Measurements from ENCODE around the gene TUBB4A.

Gene TUBB4A

GRCh38 chr19:6465663-6466062 lies 36.4 kb downstream of the TUBB4A start:
- DNase-seq, result no peak

GRCh38 chr19:6465006-6465405 lies 37.1 kb downstream of the TUBB4A start:
- DNase-seq, result no peak

GRCh38 chr19:6464070-6464873 lies 37.8 kb downstream of the TUBB4A start, which contains the start of gene CRB3:
CRB3 (plus strand) TSS chr19:6464271; CDS start chr19:6464702, 431 bp downstream.
- no peak for DNase-seq

- DNase-seq, result peak; percentile 93
These were observed 41.8 kb downstream of the TUBB4A start for GRCh38 chr19:6460099-6460884.

GRCh38 chr19:6459262-6460098 lies 42.6 kb downstream of the TUBB4A start, which contains the start of gene SLC25A23:
SLC25A23 (minus strand) TSS chr19:6459792; CDS start chr19:6459628, 164 bp downstream.
- no peak for DNase-seq

GRCh38 chr19:6458695-6459261 lies 43.3 kb downstream of the TUBB4A start:
- DNase-seq, result no peak

GRCh38 chr19:6457958-6458694 lies 44.0 kb downstream of the TUBB4A start:
- no peak for DNase-seq

GRCh38 chr19:6455924-6456323 lies 46.2 kb downstream of the TUBB4A start:
- no peak for DNase-seq

GRCh38 chr19:6453951-6454565 lies 48.1 kb downstream of the TUBB4A start:
- no peak for DNase-seq

- no peak for DNase-seq
These were observed 49.2 kb downstream of the TUBB4A start for GRCh38 chr19:6452899-6453298.

- DNase-seq, result no peak
These were observed 49.9 kb downstream of the TUBB4A start for GRCh38 chr19:6452223-6452614.

GRCh38 chr19:6451583-6452222 lies 50.4 kb downstream of the TUBB4A start:
- no peak for DNase-seq

- DNase-seq, result no peak
These were observed 51.9 kb downstream of the TUBB4A start for GRCh38 chr19:6450166-6450565.

- DNase-seq, result no peak
These were observed 54.1 kb downstream of the TUBB4A start for GRCh38 chr19:6448045-6448444.

- no peak for DNase-seq
These were observed 55.7 kb downstream of the TUBB4A start for GRCh38 chr19:6446452-6446851.

Data from amniotic stem cell (primary cell).